Activated CD4-positive, alpha-beta T cell treated with anti-CD3 and anti-CD28 coated beads, Interleukin-2, amount 50 U/mL, for 16 hours (primary cell): ENCODE measurements around the gene MYO7A.
"Not testable (repeated sequence)": the region's sequence is repeated elsewhere in the genome, so short reads cannot be mapped to it uniquely, and the experiment has no call there.

Experiments
- DNase-seq: peaks from one replicate; pipeline ENCODE4 v3.0.0-alpha.2; 2020

MYO7A gene

GRCh38 chr11:77093056-77093891 is 34.8 kb upstream of the MYO7A start:
- no peak for DNase-seq

- no peak for DNase-seq
These were observed 33.8 kb upstream of the MYO7A start for GRCh38 chr11:77093987-77094840.

GRCh38 chr11:77094841-77095365 is 33.1 kb upstream of the MYO7A start:
- no peak for DNase-seq

- no peak for DNase-seq
These were observed 32.2 kb upstream of the MYO7A start for GRCh38 chr11:77095551-77096490.

GRCh38 chr11:77096591-77097019 is 31.4 kb upstream of the MYO7A start:
- DNase-seq = no peak

GRCh38 chr11:77097180-77097579 is 30.9 kb upstream of the MYO7A start:
- DNase-seq = not testable (repeated sequence)

- no peak for DNase-seq
These were observed 27.6 kb upstream of the MYO7A start for GRCh38 chr11:77100166-77101042.

GRCh38 chr11:77101043-77101537 is 27.0 kb upstream of the MYO7A start:
- DNase-seq = peak; percentile 13

GRCh38 chr11:77102246-77103210 is 25.5 kb upstream of the MYO7A start, which contains the start of gene OMP:
Gene OMP, plus strand, starts transcription at chr11:77102840. Its CDS starts 0 bp downstream, at chr11:77102840.
- no peak for DNase-seq

- DNase-seq = no peak
These were observed 24.7 kb upstream of the MYO7A start for GRCh38 chr11:77103319-77103718.

- no peak for DNase-seq
These were observed 23.3 kb upstream of the MYO7A start for GRCh38 chr11:77104727-77105126.

- no peak for DNase-seq
These were observed 21.7 kb upstream of the MYO7A start for GRCh38 chr11:77106321-77106720.

- no peak for DNase-seq
These were observed 21.3 kb upstream of the MYO7A start for GRCh38 chr11:77106759-77107158.

GRCh38 chr11:77107950-77108349 is 20.1 kb upstream of the MYO7A start:
- DNase-seq = no peak

GRCh38 chr11:77108436-77108835 is 19.6 kb upstream of the MYO7A start:
- no peak for DNase-seq

- no peak for DNase-seq
These were observed 18.6 kb upstream of the MYO7A start for GRCh38 chr11:77109236-77110019.

GRCh38 chr11:77110836-77111235 is 17.2 kb upstream of the MYO7A start:
- DNase-seq = no peak

GRCh38 chr11:77111277-77111676 is 16.8 kb upstream of the MYO7A start:
- DNase-seq = no peak

- no peak for DNase-seq
These were observed 16.1 kb upstream of the MYO7A start for GRCh38 chr11:77111946-77112345.
